SW 1271 (cell line): Measurements from ENCODE around the gene ABHD1.

Source experiments
- DNase-seq, 2 experiments: peaks; one replicate each; lab custom pipeline; 2025; lab: John Stamatoyannopoulos, UW

ABHD1 gene

DNA sequence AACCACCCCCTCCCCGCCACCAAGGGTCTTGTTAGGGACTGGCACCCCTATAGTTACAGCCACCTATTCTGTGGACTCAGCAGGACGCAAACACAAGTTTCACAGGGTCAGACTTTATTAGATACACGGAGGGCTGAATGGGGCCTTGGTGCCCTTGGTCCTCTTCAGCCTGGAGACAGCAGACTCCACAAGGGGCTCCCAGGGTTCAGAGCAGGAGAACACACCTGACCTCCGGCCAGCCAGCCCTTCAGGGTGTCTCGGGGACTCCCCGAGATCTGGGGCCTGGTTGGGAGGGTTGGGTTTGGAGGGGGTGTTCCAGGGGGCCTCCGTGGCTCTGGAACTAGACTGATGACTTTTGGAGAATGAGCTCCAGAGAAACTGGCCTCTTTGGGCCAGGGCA, 13.1 kb downstream of the ABHD1 start:
- DNase-seq: no peak

DNA sequence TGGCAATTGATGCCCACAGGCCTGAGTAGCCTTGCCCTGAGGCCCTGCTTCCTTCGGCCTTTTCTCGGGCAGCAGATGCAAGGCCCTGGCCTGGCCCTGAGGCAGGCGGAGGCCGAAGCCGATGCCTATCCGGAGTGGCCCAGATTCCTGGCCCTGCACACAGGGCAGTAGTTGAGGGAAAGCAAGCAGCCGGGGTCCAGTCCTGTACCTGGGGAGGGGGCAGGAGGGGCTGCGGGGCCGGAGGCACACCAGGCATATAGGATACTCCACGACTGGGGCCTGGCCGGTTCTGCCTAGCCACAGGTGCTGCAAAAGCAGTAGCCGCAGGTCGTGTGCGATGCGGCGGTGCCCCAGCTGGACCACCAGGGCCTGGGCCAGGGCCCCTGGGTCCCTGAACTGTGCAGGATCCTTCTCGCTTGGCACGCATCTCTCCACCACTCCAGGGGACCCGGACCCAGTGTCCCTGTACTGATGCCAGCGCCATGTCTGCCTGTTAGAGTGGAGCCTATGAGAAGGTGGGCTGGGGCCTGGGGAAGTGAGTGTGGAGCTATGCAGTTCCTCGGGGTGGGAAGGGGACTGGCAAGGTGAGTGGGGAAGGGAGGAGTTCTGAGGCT, 13.8 kb downstream of the ABHD1 start:
- no peak for DNase-seq

DNA sequence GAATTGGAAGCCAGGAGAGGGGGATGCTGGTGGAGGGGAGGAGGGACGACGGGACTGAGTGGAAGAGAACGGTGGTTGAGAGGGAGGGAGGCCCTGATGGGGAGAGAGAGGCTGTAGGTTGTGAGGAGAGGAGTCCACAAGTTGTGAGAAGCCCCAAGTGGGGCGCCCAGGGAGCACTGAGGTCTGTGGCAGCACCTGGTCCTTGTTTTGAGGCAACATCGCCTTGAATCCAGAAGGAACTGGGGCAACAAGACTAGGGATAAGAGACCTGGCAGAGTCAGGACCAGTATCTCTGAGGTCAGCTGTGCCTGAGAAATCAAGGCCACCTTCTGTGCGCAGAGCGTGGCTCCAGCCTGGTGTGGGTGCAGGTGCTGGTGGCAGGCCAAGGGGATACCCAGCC, 14.5 kb downstream of the ABHD1 start:
- DNase-seq: no peak

DNA sequence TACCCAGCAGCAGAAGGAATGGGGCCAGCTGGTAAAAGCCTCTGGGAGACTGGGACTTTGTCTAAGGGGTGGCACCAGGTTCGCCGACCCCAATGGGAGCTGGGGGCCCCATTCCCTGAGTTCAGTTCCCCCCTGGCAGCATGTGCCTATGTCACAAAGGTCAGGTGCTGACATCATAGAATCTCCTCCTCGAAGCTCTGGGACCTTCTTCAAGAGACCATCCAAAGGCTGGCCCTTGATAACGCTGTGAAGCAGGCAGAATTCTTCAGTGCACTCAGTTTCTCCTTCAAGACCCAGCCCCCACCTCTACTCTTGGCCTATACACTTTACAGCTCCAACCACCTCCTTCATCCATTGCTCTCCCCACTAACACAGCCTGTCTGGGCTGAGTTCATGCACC, 15.7 kb downstream of the ABHD1 start, which contains the start of gene PRR30:
PRR30 (minus strand) TSS at position 101 of the 400 bp plus-strand sequence. CDS start 1,081 bp downstream, outside the sequence.
- no peak for DNase-seq

DNA sequence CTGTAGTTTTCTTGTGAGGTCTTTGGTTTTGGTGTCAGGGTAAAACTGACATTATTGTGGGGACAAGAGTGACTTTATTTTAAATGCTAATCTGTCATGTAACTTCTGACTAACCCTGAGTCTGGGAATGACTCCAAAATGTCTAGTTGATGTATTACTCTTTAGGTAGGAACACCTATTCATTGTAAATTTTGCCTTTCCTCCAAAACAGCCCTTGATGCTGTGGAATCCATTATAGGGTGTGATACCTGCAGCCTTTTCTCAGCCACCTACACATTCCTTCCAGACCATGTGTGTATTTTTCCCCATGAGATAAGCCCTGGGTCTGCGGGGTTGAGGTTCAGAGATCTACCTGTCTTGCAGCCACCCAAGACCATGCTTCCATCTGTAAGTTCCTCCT, 19.7 kb downstream of the ABHD1 start:
- DNase-seq: no peak

DNA sequence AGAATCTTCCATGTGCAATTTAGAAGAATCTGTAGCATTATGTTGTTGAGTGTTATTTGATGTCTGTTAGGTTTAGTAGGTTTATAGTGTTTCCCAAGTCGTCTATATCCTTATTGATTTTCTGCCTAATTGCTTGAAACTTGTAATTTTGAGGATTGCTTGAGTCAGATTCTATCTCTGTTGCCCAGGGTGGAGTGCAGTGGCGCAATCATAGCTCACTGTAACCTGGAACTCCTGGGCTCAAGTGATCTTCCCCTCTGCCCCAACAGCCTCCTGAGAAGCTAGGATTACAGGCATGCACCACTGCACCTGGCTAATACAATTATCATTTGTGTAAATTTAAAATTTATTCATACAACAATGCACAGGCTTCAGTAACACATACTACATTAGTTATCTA, 22.1 kb downstream of the ABHD1 start:
- no peak for DNase-seq

DNA sequence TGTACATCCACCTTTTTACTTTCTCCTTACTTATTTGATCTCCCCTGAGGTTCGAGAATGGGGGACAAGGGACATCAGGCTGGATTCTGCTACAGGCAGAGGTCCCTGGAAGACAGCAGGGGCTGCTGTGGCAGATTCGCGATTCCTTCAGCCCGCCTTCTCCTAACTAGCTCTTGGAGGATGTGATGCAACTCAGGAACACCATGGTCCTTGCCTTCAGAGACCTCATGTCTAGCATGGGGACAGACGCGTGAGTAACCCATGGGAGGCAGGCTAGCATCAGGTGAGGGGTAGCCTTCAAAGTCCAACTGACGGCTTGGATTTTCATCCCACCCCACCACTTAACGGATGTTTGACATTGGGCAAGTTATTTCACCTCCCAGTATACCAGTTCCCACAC, 24.3 kb downstream of the ABHD1 start:
- DNase-seq: no peak

DNA sequence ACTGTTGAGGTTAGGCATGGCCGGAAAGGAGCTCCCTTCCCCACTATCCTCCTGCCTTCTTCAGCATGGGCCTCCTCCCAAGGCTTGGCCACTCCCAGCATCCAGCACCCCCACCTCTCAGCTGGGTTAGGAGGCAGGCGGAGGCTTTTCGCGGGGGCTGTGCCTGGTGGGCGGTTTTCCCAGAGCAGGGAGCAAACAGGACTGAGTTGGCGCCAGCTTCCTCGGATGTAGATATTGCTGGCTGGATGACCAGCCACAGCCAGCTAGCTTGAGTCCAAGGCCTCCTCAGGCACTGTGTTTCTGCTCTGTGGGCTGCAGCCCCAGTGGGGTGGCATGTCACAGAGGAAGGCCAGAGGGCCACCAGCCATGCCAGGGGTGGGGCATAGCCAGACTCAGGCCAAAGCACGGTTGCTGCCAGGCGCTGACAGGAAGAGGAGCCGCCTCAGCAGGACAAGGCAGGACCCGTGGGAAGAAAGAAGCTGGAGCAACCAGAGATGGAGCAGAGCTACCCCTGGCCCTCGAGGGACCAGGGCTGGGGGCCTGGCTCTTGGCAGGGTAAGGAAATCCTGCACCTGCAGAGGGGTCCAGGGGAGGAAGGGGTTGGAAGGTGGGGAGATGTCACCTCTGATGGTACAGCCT, 25.3 kb downstream of the ABHD1 start, which contains the start of gene TCF23:
TCF23 (plus strand) TSS at position 204 of the 639 bp plus-strand sequence; CDS start at position 334, 130 bp downstream.
- DNase-seq: no peak

DNA sequence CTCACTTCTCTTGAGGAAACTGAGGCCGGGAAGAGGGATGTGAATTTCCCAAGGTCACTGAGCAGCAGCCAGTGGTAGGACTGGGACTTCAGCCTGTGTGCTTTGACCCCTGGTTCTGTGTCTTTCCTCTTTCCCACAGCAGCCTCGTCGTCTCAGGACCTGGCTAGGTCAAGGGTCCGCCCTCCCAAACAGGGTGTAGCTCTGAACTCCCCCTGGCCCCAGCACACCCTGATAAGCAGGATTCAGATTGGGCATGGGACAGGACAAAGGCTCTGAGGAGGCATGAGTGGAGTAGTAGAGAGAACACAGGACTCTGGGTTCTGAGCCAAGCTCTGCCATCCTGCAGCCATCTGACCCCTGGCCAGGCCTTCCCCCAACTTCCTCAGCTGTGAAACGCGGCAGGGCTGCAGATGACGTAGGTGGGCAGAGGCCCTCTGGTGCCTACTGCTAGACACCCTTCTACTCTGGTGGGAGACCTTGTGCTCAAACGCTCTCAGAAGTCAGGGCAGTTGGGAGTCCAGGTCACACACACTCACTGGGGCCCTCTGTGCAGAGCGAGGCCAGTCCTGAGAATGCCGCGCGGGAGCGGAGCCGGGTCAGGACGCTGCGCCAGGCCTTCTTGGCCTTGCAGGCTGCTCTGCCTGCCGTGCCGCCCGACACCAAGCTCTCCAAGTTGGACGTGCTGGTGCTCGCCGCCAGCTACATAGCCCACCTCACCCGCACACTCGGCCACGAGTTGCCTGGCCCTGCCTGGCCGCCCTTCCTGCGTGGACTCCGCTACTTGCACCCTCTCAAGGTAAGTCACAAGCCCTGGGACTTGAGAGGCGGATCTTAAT, 26.2 kb downstream of the ABHD1 start:
- no peak for DNase-seq

DNA sequence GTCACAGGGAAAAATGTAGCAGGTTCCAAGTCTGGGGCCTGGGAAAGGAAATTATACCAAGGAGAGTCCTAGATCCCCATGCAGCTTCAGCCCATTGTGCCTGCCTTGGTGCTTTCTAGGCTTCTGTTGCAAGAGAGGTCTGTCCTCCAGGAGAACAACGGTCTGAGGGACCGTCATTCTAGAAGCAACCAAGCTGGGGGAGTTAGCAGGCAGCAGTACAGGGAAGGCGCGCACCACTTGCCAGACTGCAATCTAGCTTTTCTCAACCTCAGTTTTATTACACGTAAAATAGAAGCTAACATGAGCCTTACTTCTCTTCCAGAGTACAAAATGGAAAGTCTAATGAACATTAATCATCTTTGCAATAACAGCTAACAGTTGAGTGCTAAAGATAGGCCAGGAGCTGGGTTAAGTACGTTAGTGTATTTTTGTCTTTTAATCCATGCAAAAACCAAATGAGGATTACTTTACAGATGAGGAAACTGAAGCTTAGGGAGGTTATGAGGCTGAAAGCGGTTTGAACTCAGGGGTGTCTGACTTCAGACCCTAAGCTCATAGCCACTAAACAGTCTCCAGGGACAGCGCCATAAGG, 27.1 kb downstream of the ABHD1 start:
- no peak for DNase-seq

DNA sequence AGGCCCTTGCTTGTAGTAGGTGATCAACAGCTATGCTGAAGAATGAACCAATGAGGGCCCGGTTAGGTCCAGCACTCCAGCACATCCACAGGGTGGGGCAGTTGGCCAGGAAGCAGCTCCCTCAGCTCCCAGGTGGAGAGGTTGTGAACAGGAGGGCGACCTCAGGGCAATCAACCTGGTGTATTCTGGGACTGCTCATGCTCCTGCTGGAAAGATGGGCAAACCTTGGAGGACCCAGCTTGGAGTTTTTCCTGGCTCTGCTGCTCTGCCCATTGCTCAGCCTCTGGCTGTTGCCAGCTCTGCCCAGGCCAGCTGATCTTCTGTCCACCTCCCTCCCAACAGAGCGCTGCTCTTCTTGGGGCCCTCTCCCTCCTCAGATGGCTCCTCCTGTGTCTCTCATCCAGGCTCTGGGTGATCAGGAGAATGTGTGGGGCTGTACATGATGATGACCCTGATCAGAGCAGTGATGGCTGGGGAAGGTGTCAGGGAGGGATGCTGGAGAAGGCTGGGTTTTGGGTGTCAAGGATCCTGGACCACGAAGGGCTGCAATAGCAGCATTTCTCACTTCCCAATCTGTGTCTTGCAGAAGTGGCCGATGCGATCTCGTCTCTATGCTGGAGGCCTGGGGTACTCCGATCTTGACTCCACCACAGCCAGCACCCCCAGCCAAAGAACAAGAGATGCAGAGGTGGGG, 28.6 kb downstream of the ABHD1 start:
- DNase-seq: no peak

DNA sequence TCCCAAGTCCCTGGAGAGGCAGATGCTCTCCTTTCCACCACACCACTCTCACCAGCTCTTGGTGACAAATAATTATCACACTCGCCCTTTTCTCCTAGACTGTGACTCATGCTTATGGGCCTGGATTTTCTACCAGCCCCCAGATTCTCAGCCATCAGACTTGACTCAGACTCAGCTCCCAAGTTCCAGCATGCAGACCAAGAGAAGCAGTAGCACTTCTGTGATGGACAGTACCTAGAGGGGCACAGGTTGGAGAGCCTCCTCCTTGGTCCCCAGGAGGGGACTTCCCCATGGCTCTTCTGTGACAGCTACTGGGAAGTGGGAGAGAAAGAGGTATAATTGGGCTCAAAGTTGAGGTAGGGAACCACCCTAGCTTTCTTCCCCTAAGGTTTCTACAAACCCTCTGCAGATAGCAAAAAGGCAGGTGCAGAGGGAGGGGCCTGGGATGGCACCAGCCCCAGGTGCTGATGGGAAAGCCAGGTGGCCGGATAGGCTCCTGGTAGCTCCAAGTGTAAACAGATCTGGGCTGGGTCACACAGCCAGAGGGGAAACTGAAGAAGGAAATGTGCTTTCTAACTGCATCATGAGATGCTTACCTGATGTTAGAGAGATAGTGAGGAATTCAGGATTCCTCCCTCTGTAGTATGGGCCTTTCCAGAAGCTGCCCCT, 29.3 kb downstream of the ABHD1 start:
- no peak for DNase-seq

DNA sequence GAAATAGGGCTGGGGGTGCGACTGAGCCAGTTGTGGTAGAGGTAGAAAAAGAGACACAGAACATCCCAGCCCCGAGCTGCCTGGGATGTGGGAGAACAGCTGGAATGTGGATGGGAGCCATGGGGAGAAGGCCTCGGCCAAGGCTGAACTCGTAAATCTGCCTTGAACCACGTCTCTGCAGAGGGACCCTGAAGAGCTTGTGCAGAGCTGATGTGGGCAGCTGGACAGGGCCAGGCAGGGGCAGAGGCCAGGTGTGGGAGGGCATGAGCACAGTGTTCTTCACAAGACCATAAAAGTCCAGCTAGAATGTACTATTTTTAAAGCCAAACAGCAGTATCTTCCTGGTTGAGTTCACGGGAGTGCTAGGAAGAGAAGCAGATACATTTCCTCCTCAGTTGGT, 30.9 kb downstream of the ABHD1 start:
- no peak for DNase-seq

DNA sequence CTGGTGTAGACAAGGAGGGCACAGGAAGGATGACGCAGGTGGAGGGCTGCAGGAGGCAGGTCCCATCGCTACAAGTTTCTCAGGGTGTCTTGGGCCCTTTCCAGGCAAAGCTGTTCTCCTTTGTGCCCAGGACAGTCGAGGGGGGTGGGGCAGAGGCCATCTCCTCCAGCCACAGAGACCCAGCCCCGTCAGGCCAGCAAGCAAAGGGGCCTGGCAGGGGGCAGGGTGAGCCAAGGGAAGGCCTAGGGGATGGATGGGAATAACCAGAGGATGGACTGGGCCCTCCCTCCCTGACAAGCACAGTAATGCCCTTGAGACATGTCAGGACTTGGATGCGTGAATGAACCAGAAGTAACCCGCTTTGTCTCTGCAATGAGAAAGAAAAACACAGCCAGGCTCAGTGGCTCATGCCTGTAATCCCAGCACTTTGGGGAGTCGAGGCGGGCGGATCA, 31.5 kb downstream of the ABHD1 start:
- DNase-seq: no peak

DNA sequence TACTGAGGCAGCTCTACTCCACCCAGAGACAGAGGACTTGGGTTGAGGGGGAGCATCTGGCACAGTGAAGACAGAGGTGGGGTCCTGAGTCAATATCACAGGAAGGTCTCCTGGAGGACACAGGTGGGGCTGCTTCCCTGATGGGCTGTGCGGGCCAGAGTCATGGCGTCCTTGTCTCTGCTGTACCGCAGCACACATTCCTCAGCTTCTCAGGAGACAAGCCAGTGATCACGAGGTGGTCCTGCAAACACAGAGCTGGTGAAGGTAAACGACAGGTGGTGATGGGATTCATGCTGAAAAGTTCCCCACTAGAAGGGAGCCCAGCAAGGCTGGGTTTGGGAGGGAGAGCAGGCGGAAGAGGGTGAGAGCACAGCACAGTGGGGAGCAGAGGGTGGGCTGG, 34.9 kb downstream of the ABHD1 start:
- no peak for DNase-seq

DNA sequence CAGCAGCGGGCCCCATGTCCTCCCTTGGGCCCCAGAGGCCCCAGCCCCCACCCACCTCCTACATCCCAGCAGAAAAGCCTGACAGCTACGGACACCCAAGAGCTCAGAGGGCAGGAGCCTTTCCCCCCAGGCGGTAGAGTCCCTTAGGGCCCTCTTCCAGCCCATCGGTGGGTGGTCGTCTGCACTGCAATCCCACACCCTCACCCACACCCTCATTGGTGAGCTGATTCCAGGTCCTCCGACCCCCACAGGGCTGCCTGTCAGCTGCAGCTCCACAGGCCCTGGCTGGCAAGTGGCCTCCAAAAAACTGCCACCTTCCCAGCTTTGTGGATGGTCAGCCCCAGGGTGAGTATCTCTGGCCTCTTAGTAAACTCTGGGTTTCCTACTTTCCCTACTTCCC, 35.7 kb downstream of the ABHD1 start:
- DNase-seq: no peak

DNA sequence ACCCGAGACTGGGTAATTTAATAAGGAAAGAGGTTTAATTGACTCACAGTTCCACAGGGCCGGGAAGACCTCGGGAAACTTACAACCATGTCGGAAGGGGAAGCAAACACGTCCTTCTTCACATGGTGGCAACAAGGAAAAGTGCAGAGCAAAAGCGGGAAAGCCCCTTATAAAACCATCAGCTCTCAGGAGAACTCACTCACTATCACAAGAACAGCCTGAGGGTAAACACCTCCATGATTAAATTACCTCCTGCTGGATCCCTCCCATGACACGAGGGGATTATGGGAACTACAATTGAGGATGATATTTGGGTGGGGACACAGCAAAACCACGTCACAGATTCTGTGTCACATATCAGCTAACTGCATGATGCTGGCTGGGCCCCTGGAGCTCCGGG, 36.6 kb downstream of the ABHD1 start:
- DNase-seq: no peak

DNA sequence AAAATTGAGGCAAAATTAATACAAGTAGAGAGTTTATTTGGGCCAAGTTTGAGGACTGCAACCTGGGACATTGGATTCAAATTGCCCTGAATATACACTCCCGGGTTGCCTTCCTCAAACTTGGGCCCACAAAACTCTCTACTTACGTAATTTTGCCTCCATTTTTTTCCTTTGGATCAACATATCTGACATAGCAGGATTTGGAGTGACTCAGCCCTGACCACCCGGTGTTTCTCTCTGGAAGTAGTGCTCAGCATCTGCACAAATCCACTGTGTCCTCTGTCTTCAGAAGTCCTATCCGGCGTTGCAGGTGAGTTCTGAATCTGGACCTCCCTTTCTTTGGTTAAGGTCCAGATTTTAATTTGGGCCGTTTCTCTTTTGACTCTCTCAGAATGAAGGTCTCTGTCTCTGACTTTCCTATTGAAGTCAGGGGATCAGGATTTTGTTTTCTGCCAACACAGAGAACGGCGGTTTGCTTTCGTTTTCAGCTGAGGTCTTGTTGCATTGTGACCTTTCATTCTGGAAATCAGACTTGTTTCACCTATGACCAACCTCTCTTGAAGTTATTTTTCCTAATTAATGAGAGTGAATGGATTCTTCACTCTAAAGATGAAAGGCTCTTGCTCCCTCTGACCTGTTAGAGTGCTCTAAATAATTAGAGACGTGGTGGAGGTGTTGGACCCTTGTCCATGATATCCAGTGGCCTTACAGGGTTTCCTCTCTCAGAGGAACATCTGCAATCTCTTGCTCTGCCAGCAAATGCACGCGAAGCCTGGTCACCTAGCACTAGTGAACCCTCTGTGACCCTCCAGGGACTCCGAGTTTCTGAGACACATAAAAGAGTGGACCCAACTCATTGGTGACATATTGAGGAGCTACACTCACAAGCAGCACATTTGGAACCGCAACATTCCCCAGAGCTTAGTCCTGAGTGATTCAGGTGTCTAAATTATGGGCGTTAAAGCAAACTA, 38.8 kb downstream of the ABHD1 start:
- DNase-seq: no peak

DNA sequence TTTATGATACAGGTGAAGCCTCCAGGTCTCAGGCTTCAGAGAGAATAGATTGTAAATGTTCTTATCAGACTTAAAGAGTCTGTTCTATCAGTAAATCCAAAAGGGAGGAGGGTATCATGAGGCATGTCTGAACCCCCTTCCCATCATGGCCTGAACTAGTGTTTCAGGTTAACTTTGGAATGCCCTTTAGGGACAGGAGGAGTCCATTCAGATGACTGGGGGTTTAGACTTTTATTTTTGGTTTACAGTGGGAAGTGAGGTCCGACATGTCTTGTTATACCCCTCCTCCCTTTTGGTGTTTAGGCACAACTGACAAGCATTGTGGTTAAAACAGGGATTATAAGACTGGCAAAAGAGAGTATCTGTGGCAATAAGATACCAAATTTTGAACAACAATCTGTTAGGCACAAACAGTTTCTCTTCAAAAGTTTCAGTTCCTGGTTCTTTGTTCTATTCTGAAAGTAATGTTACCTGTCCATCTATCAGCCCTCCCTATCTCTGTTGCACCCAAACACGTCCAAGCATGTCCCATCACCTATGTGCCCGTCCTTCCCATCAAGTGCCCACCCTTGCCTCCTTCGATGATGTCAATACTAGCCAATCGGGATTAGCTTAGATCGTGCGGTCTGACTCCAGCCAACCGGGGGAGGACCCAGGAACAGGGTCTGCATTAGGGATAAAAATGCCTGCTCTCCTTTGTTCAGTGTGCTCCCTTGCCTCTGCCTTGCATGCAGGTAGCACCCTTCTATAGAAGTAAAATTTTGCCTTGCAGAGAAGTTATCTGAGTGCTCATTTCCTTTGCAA, 41.5 kb downstream of the ABHD1 start:
- no peak for DNase-seq
